ENCODE data around the gene CHRNB1. TPM values are rescaled to one million over a fixed set of nuclear protein-coding genes. Genes with fewer than 3 reads are reported as not detected.
"Not testable (repeated sequence)": the region's sequence is repeated elsewhere in the genome, so short reads cannot be mapped to it uniquely, and the experiment has no call there.

The CHRNB1 gene
- total and polyA plus RNA-seq, 2 donors (not counting 1 experiment from before 2014, with no cell fraction given) = 6.2 to 7.2 TPM

GRCh38 chr17:7482742-7483088 lies 37.9 kb downstream of the CHRNB1 start:
- H3K9me3 ChIP-seq (ENCODE audit: control extremely low read depth in 1 of 3, control insufficient read depth in 2 of 3, insufficient read depth in 1 of 3, low read length in 2 of 3); ATAC-seq (ENCODE audit: low read depth); H3K27me3 Mint-ChIP-seq; H3K36me3 ChIP-seq (replicated peaks in 1 of 2; ENCODE audit: control extremely low read depth in 1 of 2, control insufficient read depth in 1 of 2, extremely low read depth in 1 of 2, insufficient read depth in 2 of 2, low read length in 1 of 2); DNase-seq; H3K9me3 Mint-ChIP-seq (ENCODE audit: insufficient read depth); H3K27me3 ChIP-seq (replicated peaks in 1 of 4; ENCODE audit: control extremely low read depth in 1 of 4, control insufficient read depth in 3 of 4, insufficient read depth in 4 of 4, low read length in 3 of 4): not testable (repeated sequence)
- Histone ChIP-seq H3K27ac (ENCODE audit: low read length in 2 of 2) (peak overlapping the region; percentile 100), H4K20me1 (ENCODE audit: control insufficient read depth, insufficient read depth, low read length, poor library complexity, severe bottlenecking) (peaks cover 38% of the 10 kb centered on the region), H3K4me1 (ENCODE audit: control insufficient read depth in 2 of 2, insufficient read depth in 2 of 2, low read length in 2 of 2) (peaks cover 37 to 62% of the 10 kb centered on the region in 2 donors), H3K4me2 (replicated peaks; ENCODE audit: low read depth, low read length, poor library complexity, severe bottlenecking) (peak overlapping the region; percentile 95), H3K4me3 (ENCODE audit: control extremely low read depth in 1 of 5, extremely low read depth in 1 of 5, insufficient read depth in 1 of 5, low read depth in 2 of 5, low read length in 4 of 5) (peak overlapping the region in 4 of 5 experiments; percentile 95 to 100 (median 98)), H2AFZ (ENCODE audit: insufficient read depth, low read depth, low read length, poor library complexity, severe bottlenecking) (peak overlapping the region; percentile 78), H3K9ac (ENCODE audit: low read length) (peak overlapping the region; percentile 98), H3K79me2 (ENCODE audit: control insufficient read depth, insufficient read depth, low read length) (peaks cover 92% of the 10 kb centered on the region)
- H3K27ac Mint-ChIP-seq = peak overlapping the region; percentile 100
- peak overlapping the region; percentile 99 for H3K4me3 Mint-ChIP-seq
- POLR2A ChIA-PET = interaction anchor here (0.6 to 3.0 kb wide), 4 partner anchors 27 to 360 kb away, joined by 5 to 27 read pairs (median 9); partner anchors contain the start of gene TMEM102
- CTCF ChIA-PET = interaction anchor here (1.2 to 3.5 kb wide), 2 partner anchors 46 to 205 kb away, joined by 3 to 17 read pairs; partner anchors contain the start of gene TP53
- WGBS (ENCODE audit: insufficient coverage) = 75% methylated on average over 2 of the region's 6 CpGs
- intact Hi-C loops (cut with micrococcal nuclease) = loop anchor here (1.0 to 2.0 kb wide), 4 partner anchors 78 to 278 kb away; partner anchors contain the start of genes ELP5, PLSCR3 and TMEM256
- peaks cover 72% of the 10 kb centered on the region for H3K4me1 Mint-ChIP-seq

- peak overlapping the region; percentile 100 for H3K27ac Mint-ChIP-seq
- peak overlapping the region; percentile 78 for H2AFZ ChIP-seq (ENCODE audit: insufficient read depth, low read depth, low read length, poor library complexity, severe bottlenecking)
- WGBS (ENCODE audit: insufficient coverage) = under 1% methylated on average over 28 of the region's 38 CpGs
- H3K4me3 ChIP-seq (ENCODE audit: control extremely low read depth in 1 of 5, extremely low read depth in 1 of 5, insufficient read depth in 1 of 5, low read depth in 2 of 5, low read length in 4 of 5) = peak overlapping the region; percentile 80 to 100 (median 97)
- peaks cover 0 to 5% of the 10 kb centered on the region in 2 experiments for H3K36me3 ChIP-seq (replicated peaks in 1 of 2; ENCODE audit: control extremely low read depth in 1 of 2, control insufficient read depth in 1 of 2, extremely low read depth in 1 of 2, insufficient read depth in 2 of 2, low read length in 1 of 2)
- H3K4me1 Mint-ChIP-seq = peaks cover 70% of the 10 kb centered on the region
- H3K4me3 Mint-ChIP-seq = peak overlapping the region; percentile 99
- peaks cover 35% of the 10 kb centered on the region for H4K20me1 ChIP-seq (ENCODE audit: control insufficient read depth, insufficient read depth, low read length, poor library complexity, severe bottlenecking)
- no peaks in the 10 kb centered on the region for H3K9me3 Mint-ChIP-seq (ENCODE audit: insufficient read depth)
- H3K79me2 ChIP-seq (ENCODE audit: control insufficient read depth, insufficient read depth, low read length) = peaks cover 92% of the 10 kb centered on the region
- ChIA-PET CTCF (interaction anchor here (0.8 to 3.5 kb wide), 6 partner anchors 26 to 204 kb away, joined by 3 to 17 read pairs (median 3); partner anchors contain the start of genes TMEM102 and TP53), POLR2A (interaction anchor here (0.6 to 3.0 kb wide), 20 partner anchors 28 to 359 kb away, joined by 3 to 27 read pairs (median 5); partner anchors contain the start of genes GABARAP, NEURL4, SENP3 and TMEM102)
- H3K9ac ChIP-seq (ENCODE audit: low read length) = peak overlapping the region; percentile 98
- ATAC-seq (ENCODE audit: low read depth) (peak; percentile 59), DNase-seq (peak; percentile 98)
- H3K27me3 Mint-ChIP-seq = no peaks in the 10 kb centered on the region
- no peaks in the 10 kb centered on the region for H3K27me3 ChIP-seq (replicated peaks in 1 of 4; ENCODE audit: control extremely low read depth in 1 of 4, control insufficient read depth in 3 of 4, insufficient read depth in 4 of 4, low read length in 3 of 4)
- peaks cover 30 to 56% of the 10 kb centered on the region in 2 donors for H3K4me1 ChIP-seq (ENCODE audit: control insufficient read depth in 2 of 2, insufficient read depth in 2 of 2, low read length in 2 of 2)
- intact Hi-C loops (cut with micrococcal nuclease) = loop anchor here (1.0 to 2.0 kb wide), 10 partner anchors 28 to 279 kb away; partner anchors contain the start of genes EIF5A, ELP5, PLSCR3 and SENP3
- peak overlapping the region; percentile 100 for H3K27ac ChIP-seq (ENCODE audit: low read length in 2 of 2)
- no peaks in the 10 kb centered on the region for H3K9me3 ChIP-seq (ENCODE audit: control extremely low read depth in 1 of 3, control insufficient read depth in 2 of 3, insufficient read depth in 1 of 3, low read length in 2 of 3)
- TF ChIP-seq CTCF (IDR thresholded peaks at IDR 0.05) (no peak), EZH2 (IDR thresholded peaks at IDR 0.05; ENCODE audit: borderline replicate concordance, insufficient read depth, low read depth, low read length, poor library complexity, severe bottlenecking) (no peak)
- H3K4me2 ChIP-seq (replicated peaks; ENCODE audit: low read depth, low read length, poor library complexity, severe bottlenecking) = peak overlapping the region; percentile 95
Observed at GRCh38 chr17:7483255-7484066, 38.6 kb downstream of the CHRNB1 start.
